HepG2 (cell line): ENCODE measurements around the gene ZFX. TPM values are rescaled to one million over a fixed set of nuclear protein-coding genes. Genes with fewer than 3 reads are reported as not detected.

Experiments
- ATAC-seq: fragments of 200-7000 bp; cut with Tn5 transposase; 3 replicates; pipeline ENCODE4 v1.9.1; 2020; ENCODE audit warnings: mild to moderate bottlenecking, moderate library complexity
- BruUV-seq: library from RNA; stranded (reverse); fragments of 400-500 nt; replicated peaks from 2 replicates; lab custom pipeline; 2021; lab: Mats Ljungman, UMichigan
- CTCF ChIA-PET: fragments of 300-600 bp; formaldehyde crosslinking; extraction: SDS; loops from one replicate; lab custom pipeline; 2021; ENCODE audit warnings: low total read pairs, inconsistent platforms, low intra/inter-chr PET ratio; lab: Yijun Ruan, JAX
- POLR2A ChIA-PET: fragments of 350-600 bp; sonication (Branson Sonifier 250); formaldehyde crosslinking; loops from one replicate; lab custom pipeline; 2020; ENCODE audit warnings: antibody characterized with exemption, inconsistent platforms; lab: Yijun Ruan, JAX
- DNase-seq: peaks from one replicate; pipeline ENCODE4 v3.0.0-alpha.2; 2015; ENCODE audit warnings: low spot score
- FAIRE-seq: peaks from 3 replicates; lab custom pipeline; 2011; peaks lifted over from hg19 to GRCh38; lab: Jason Lieb, UNC
- H2AFZ ChIP-seq: one replicate; pipeline ENCODE4 v1.6.1; 2011; ENCODE audit warnings: low read length, inconsistent platforms
- H3K27ac ChIP-seq: fragments of 300-600 bp; 3 replicates; pipeline ENCODE4 v1.8.0; 2011; ENCODE audit warnings: mixed run types, mild to moderate bottlenecking, mixed read lengths, low read length, inconsistent platforms; ENCODE audit not compliant: insufficient read depth; ENCODE audit errors: extremely low read length
- H3K27me3 ChIP-seq, 2 experiments: fragments of 200-600 bp in 1 of 2; 2 replicates in 1 of 2; 3 replicates in 1 of 2; pipeline versions ENCODE4 v1.6.0 to v1.8.0; 2011; ENCODE audit warnings: low read length in 2 of 2, mild to moderate bottlenecking in 2 of 2, moderate library complexity in 2 of 2, inconsistent platforms in 1 of 2; ENCODE audit not compliant: insufficient read depth in 2 of 2, control insufficient read depth in 1 of 2
- H3K36me3 ChIP-seq, 2 experiments: fragments of 200-600 bp in 1 of 2; replicated peaks in 1 of 2; 2 replicates in 1 of 2; 3 replicates in 1 of 2; pipeline versions ENCODE4 v1.5.1 to v1.8.0; 2011; ENCODE audit warnings: low read length in 2 of 2, inconsistent platforms in 1 of 2; ENCODE audit not compliant: insufficient read depth in 2 of 2, control insufficient read depth in 1 of 2
- H3K4me1 ChIP-seq: 2 replicates; pipeline ENCODE4 v1.5.1; 2012; ENCODE audit warnings: low read length, inconsistent platforms; ENCODE audit not compliant: insufficient read depth
- H3K4me2 ChIP-seq: 2 replicates; pipeline ENCODE4 v1.6.0; 2011; ENCODE audit warnings: low read depth, low read length, inconsistent platforms
- H3K4me3 ChIP-seq, 3 experiments: fragments of 200-600 bp in 1 of 3; sonication (generic), shearing (Covaris generic) in 1 of 3; replicated peaks in 1 of 3; 2 replicates each; pipeline ENCODE4 v1.5.1; 2011 to 2016; ENCODE audit warnings: low read length in 3 of 3, inconsistent platforms in 2 of 3, low read depth in 2 of 3, mild to moderate bottlenecking in 2 of 3, control low read depth in 1 of 3, mixed read lengths in 1 of 3; ENCODE audit not compliant: insufficient read depth in 1 of 3
- H3K79me2 ChIP-seq: one replicate; pipeline ENCODE4 v1.6.1; 2011; ENCODE audit warnings: low read length, inconsistent platforms; ENCODE audit not compliant: insufficient read depth
- H3K9ac ChIP-seq: 2 replicates; pipeline ENCODE4 v1.6.0; 2011; ENCODE audit warnings: mild to moderate bottlenecking, low read depth, low read length, inconsistent platforms; ENCODE audit not compliant: insufficient read depth
- H3K9me3 ChIP-seq: 2 replicates; pipeline ENCODE4 v1.5.1; 2012; ENCODE audit warnings: mild to moderate bottlenecking, low read length
- H4K20me1 ChIP-seq: 2 replicates; pipeline ENCODE4 v1.6.0; 2011; ENCODE audit warnings: inconsistent platforms, mild to moderate bottlenecking, low read length, moderate library complexity; ENCODE audit not compliant: insufficient read depth
- AHR ChIP-seq: IDR thresholded peaks from 2 replicates; pipeline ENCODE4 v1.6.1; 2018; ENCODE audit warnings: missing genetic modification reagents, missing compliant biosample characterization
- BRD4 ChIP-seq: sonication (generic); formaldehyde crosslinking; IDR thresholded peaks from 2 replicates; pipeline ENCODE4 v1.4.0; 2020; ENCODE audit warnings: missing genetic modification reagents
- FOXK1 ChIP-seq: sonication (generic); formaldehyde crosslinking; IDR thresholded peaks from 2 replicates; pipeline ENCODE4 v1.4.0; 2020; ENCODE audit warnings: low read depth, missing genetic modification reagents, borderline replicate concordance
- MIER2 ChIP-seq: IDR thresholded peaks from 2 replicates; pipeline ENCODE4 v1.6.1; 2016; ENCODE audit warnings: missing biosample characterization, missing genetic modification reagents
- ONECUT2 ChIP-seq: sonication (generic); formaldehyde crosslinking; IDR thresholded peaks from 2 replicates; pipeline ENCODE4 v1.4.0; 2020; ENCODE audit warnings: missing genetic modification reagents
- PRMT3 ChIP-seq: sonication (generic); formaldehyde crosslinking; IDR thresholded peaks from 2 replicates; pipeline ENCODE4 v1.8.1; 2022; ENCODE audit warnings: low read depth, mild to moderate bottlenecking, moderate library complexity, missing genetic modification reagents, borderline replicate concordance
- PRPF4 ChIP-seq: fragments of 200-400 bp; formaldehyde crosslinking; IDR thresholded peaks from 2 replicates; pipeline ENCODE4 v1.6.1; 2016; ENCODE audit warnings: low read length, low read depth; ENCODE audit not compliant: poor library complexity, severe bottlenecking
- RAD51 ChIP-seq: fragments of 450-650 bp; IDR thresholded peaks from 2 replicates; pipeline ENCODE4 v1.6.1; 2016; ENCODE audit warnings: borderline replicate concordance
- RBM22 ChIP-seq: fragments of 200-400 bp; formaldehyde crosslinking; optimal IDR thresholded peaks from 2 replicates; pipeline ENCODE3; 2017; ENCODE audit warnings: mild to moderate bottlenecking, low read length, moderate library complexity
- RBM39 ChIP-seq: fragments of 200-400 bp; formaldehyde crosslinking; IDR thresholded peaks from one replicate; pipeline ENCODE4 v1.6.1; 2018; ENCODE audit warnings: antibody characterized with exemption, mild to moderate bottlenecking, low read depth, low read length; ENCODE audit not compliant: poor library complexity, severe bottlenecking
- TRIM24 ChIP-seq: sonication (generic); formaldehyde crosslinking; IDR thresholded peaks from 2 replicates; pipeline ENCODE4 v1.8.0; 2022; ENCODE audit warnings: mild to moderate bottlenecking, missing genetic modification reagents
- ZKSCAN8 ChIP-seq: IDR thresholded peaks from 2 replicates; pipeline ENCODE4 v1.6.1; 2016; ENCODE audit warnings: borderline replicate concordance, missing genetic modification reagents, missing compliant biosample characterization
- ZNF3 ChIP-seq: IDR thresholded peaks from 2 replicates; pipeline ENCODE4 v1.7.0; 2017; ENCODE audit warnings: inconsistent platforms
- ZNF615 ChIP-seq: sonication (generic); formaldehyde crosslinking; IDR thresholded peaks from 2 replicates; pipeline ENCODE4 v1.5.0; 2020; ENCODE audit warnings: mild to moderate bottlenecking, missing genetic modification reagents, borderline replicate concordance
- ZNF644 ChIP-seq: IDR thresholded peaks from 2 replicates; pipeline ENCODE4 v1.6.1; 2016; ENCODE audit warnings: low read depth
- ZNF674 ChIP-seq: sonication (generic); formaldehyde crosslinking; IDR thresholded peaks from 2 replicates; pipeline ENCODE4 v1.5.0; 2020; ENCODE audit warnings: low read depth, mild to moderate bottlenecking, missing genetic modification reagents
- ZSCAN21 ChIP-seq: sonication (generic); formaldehyde crosslinking; IDR thresholded peaks from 2 replicates; pipeline ENCODE4 v1.8.0; 2022; ENCODE audit warnings: mild to moderate bottlenecking, missing genetic modification reagents, moderate library complexity, borderline replicate concordance
- WGBS: methylation state at CpG from one replicate; pipeline ENCODE4 v1.1.6; 2017; ENCODE audit warnings: low lambda C conversion rate; 5-methylcytosine and 5-hydroxymethylcytosine counted together
- in situ Hi-C: cut with HindIII; loops from 2 replicates; pipeline ENCODE4 v1.10.0; 2017; ENCODE audit warnings: low pct_unique_long_range_greater_than_20kb; ENCODE audit not compliant: extremely low pct_ligation_motif_present
- intact Hi-C: fragments of 100-400 bp; cut with micrococcal nuclease; formaldehyde crosslinking; loops from one replicate; pipeline ENCODE4 v1.10.0; 2022; ENCODE audit not compliant: unreplicated experiment
- polyA plus RNA-seq, 8 experiments: library from polyadenylated mRNA; depleted of rRNA in 3 of 8; stranded (reverse) in 7 of 8; unstranded in 1 of 8; fragments of >200 nt; fragmentation: Illumina TruSeq in 4 of 8; extraction: Trizol in 4 of 8; gene quantifications; 2 replicates each; pipeline versions ENCODE4 v1.2.1 to v1.2.3, GENCODE V29; 2011 to 2016; ENCODE audit warnings: low read depth in 4 of 8, missing spikeins in 1 of 8, mixed read lengths in 1 of 8; ENCODE audit not compliant: insufficient read depth in 1 of 8
- total RNA-seq, 5 experiments: library from RNA; depleted of rRNA; stranded (reverse); fragments of >200 nt; fragmentation: Illumina TruSeq; extraction: Trizol; gene quantifications; 2 replicates each; pipeline ENCODE4 v1.2.3, GENCODE V29; 2016; ENCODE audit warnings: low read depth in 1 of 5

Gene ZFX
- total and polyA plus RNA-seq, 2 of the 13 experiments (the other 11 are each of a cell fraction or from before 2014, with no cell fraction given), result 13.8 to 37.3 TPM

GRCh38 chrX:24178441-24178840, 28.9 kb downstream of the ZFX start:
- FAIRE-seq (no peak), ATAC-seq (no peak), DNase-seq (no peak)
- H3K79me2 ChIP-seq, result peaks cover 31% of the 10 kb centered on the region
- peaks cover 36% of the 10 kb centered on the region for H3K4me1 ChIP-seq
- H3K9me3 ChIP-seq, result no peaks in the 10 kb centered on the region
- in situ Hi-C loops, result no loop called here
- H3K27me3 ChIP-seq, result no peaks in the 10 kb centered on the region
- no peaks in the 10 kb centered on the region for H4K20me1 ChIP-seq
- BruUV-seq, result no TSS peak
- WGBS, result 96% methylated on average over 5 of the region's 8 CpGs
- ChIA-PET POLR2A (no interaction called here), CTCF (no interaction called here)
- H3K9ac ChIP-seq, result no peak overlapping the region
- no peak overlapping the region for H3K4me3 ChIP-seq
- no peak overlapping the region for H3K4me2 ChIP-seq
- H2AFZ ChIP-seq, result no peak overlapping the region
- peaks cover 0 to 11% of the 10 kb centered on the region in 2 experiments; a peak in 4 of 5 replicates for H3K36me3 ChIP-seq
- intact Hi-C loops, result no loop called here
- no peak overlapping the region for H3K27ac ChIP-seq
- no peak for TF ChIP-seq ZNF674 (CRISPR knock-in tag)
- TF ChIP-seq ZNF615 (CRISPR knock-in tag), result no peak
- TF ChIP-seq BRD4 (CRISPR knock-in tag), result no peak
- TF ChIP-seq AHR (CRISPR knock-in tag), result no peak
- no peak for TF ChIP-seq MIER2 (CRISPR knock-in tag)
- no peak for TF ChIP-seq ZNF3
- no peak for TF ChIP-seq ONECUT2 (CRISPR knock-in tag)
- TF ChIP-seq PRMT3 (CRISPR knock-in tag), result no peak
- no peak for TF ChIP-seq ZNF644 (CRISPR knock-in tag)
- TF ChIP-seq RBM22, result no peak
- TF ChIP-seq FOXK1, result no peak
- TF ChIP-seq ZKSCAN8 (CRISPR knock-in tag), result no peak
- no peak for TF ChIP-seq ZSCAN21 (CRISPR knock-in tag)
- TF ChIP-seq TRIM24, result no peak
- no peak for TF ChIP-seq RAD51
- no peak for TF ChIP-seq PRPF4
- TF ChIP-seq RBM39, result no peak
